Colonic mucosa (tissue), 4 donors: ENCODE data around the gene PIM3. TPM values are rescaled to one million over a fixed set of nuclear protein-coding genes. Genes with fewer than 3 reads are reported as not detected.

Experiments
- DNase-seq: peaks from one replicate; pipeline ENCODE4 v3.0.0-alpha.2; 2020
- H3K27ac ChIP-seq: fragments of 200-600 bp; one replicate; pipeline ENCODE4 v1.8.0; 2021
- H3K27me3 ChIP-seq: fragments of 200-600 bp; one replicate; pipeline ENCODE4 v1.8.0; 2021
- H3K36me3 ChIP-seq: fragments of 200-600 bp; one replicate; pipeline ENCODE4 v1.8.0; 2021
- H3K4me1 ChIP-seq: fragments of 200-600 bp; one replicate; pipeline ENCODE4 v1.8.0; 2021; ENCODE audit warnings: mild to moderate bottlenecking
- H3K4me3 ChIP-seq: fragments of 200-600 bp; one replicate; pipeline ENCODE4 v1.8.0; 2021
- H3K9ac ChIP-seq, 2 donors: one replicate each; pipeline ENCODE4 v1.7.0; 2013; ENCODE audit warnings: control low read depth in 2 of 2, low read depth in 2 of 2, low read length in 2 of 2
- H3K9me3 ChIP-seq: fragments of 200-600 bp; one replicate; pipeline ENCODE4 v1.8.0; 2021
- CTCF ChIP-seq: fragments of 200-600 bp; IDR thresholded peaks from one replicate; pipeline ENCODE4 v1.8.0; 2022; ENCODE audit warnings: antibody characterized with exemption, mild to moderate bottlenecking
- intact Hi-C: fragments of 100-400 bp; cut with DNase I; formaldehyde crosslinking; loops from one replicate; pipeline ENCODE4 v1.14.1; 2022
- total RNA-seq, 2 donors: library from RNA; stranded (reverse); fragmentation: NEBNext Ultra II Directional in 1 of 2; extraction: Animal tissue kit (Norgen Biotek cat#: 25700) in 1 of 2; gene quantifications; one replicate each; pipeline ENCODE4 v1.2.1, GENCODE V29; 2021
- donor health status: healthy.
- donor health status: DM: no; HTN: no; CAD: no.
- donor health status: DM: no; HTN: no; CAD: no.

The PIM3 gene
- total RNA-seq, 2 donors from 2014 or later, result 65.6 to 74.4 TPM

GRCh38 chr22:49966041-49966773 lies 5.6 kb downstream of the PIM3 start:
- Histone ChIP-seq H3K4me1 (peaks cover 28% of the 10 kb centered on the region), H3K4me3 (no peak overlapping the region), H3K9me3 (no peaks in the 10 kb centered on the region), H3K9ac (peak overlapping the region; percentile 40 to 47), H3K27me3 (no peaks in the 10 kb centered on the region), H3K27ac (peak overlapping the region; percentile 35), H3K36me3 (peaks cover 14% of the 10 kb centered on the region)
- intact Hi-C loops, result no loop called here
- peak; percentile 21 for DNase-seq
- TF ChIP-seq CTCF, result no peak

GRCh38 chr22:49966774-49967705 lies 6.5 kb downstream of the PIM3 start:
- no peaks in the 10 kb centered on the region for H3K27me3 ChIP-seq
- H3K4me3 ChIP-seq, result no peak overlapping the region
- no peaks in the 10 kb centered on the region for H3K9me3 ChIP-seq
- TF ChIP-seq CTCF, result no peak
- peak; percentile 31 for DNase-seq
- H3K9ac ChIP-seq, result peak overlapping the region; percentile 33 to 58
- peaks cover 9% of the 10 kb centered on the region for H3K36me3 ChIP-seq
- H3K27ac ChIP-seq, result peak overlapping the region; percentile 35
- intact Hi-C loops, result no loop called here
- H3K4me1 ChIP-seq, result peaks cover 32% of the 10 kb centered on the region

GRCh38 chr22:49967706-49968208 lies 7.2 kb downstream of the PIM3 start:
- peaks cover 32% of the 10 kb centered on the region for H3K4me1 ChIP-seq
- H3K27ac ChIP-seq, result peak overlapping the region; percentile 35
- intact Hi-C loops, result no loop called here
- no peak for TF ChIP-seq CTCF
- H3K36me3 ChIP-seq, result peaks cover 9% of the 10 kb centered on the region
- peak; percentile 33 for DNase-seq
- no peak overlapping the region for H3K4me3 ChIP-seq
- H3K9ac ChIP-seq, result peak overlapping the region; percentile 33 to 58
- H3K9me3 ChIP-seq, result no peaks in the 10 kb centered on the region
- no peaks in the 10 kb centered on the region for H3K27me3 ChIP-seq

GRCh38 chr22:49968313-49968830 lies 7.8 kb downstream of the PIM3 start:
- Histone ChIP-seq H3K4me1 (peaks cover 29% of the 10 kb centered on the region), H3K27ac (no peak overlapping the region), H3K9ac (peak overlapping the region in 1 of 2 donors; percentile 12), H3K4me3 (no peak overlapping the region), H3K9me3 (no peaks in the 10 kb centered on the region), H3K36me3 (peaks cover 6% of the 10 kb centered on the region), H3K27me3 (no peaks in the 10 kb centered on the region)
- intact Hi-C loops, result no loop called here
- no peak for TF ChIP-seq CTCF
- peak; percentile 20 for DNase-seq
